IMR-90 (cell line): Measurements from ENCODE around the gene NPR3.
A peak's percentile ranks its signal among the peaks of the same experiment; 100 is the strongest.

Source experiments
- BHLHE40 ChIP-seq: fragments of 150-350 bp; IDR thresholded peaks from 2 replicates; pipeline ENCODE4 v1.6.1; 2016; ENCODE audit warnings: mild to moderate bottlenecking, low read depth, low read length
- CEBPB ChIP-seq: IDR thresholded peaks from 2 replicates; pipeline ENCODE4 v1.6.1; 2012; ENCODE audit warnings: low read depth, low read length, improper control_type of control experiment
- CTCF ChIP-seq: conservative IDR thresholded peaks from 2 replicates; pipeline ENCODE4 v1.5.1; 2012; ENCODE audit warnings: mild to moderate bottlenecking, low read depth, low read length, improper control_type of control experiment
- ELK1 ChIP-seq: fragments of 150-350 bp; IDR thresholded peaks from 2 replicates; pipeline ENCODE4 v1.6.1; 2016; ENCODE audit warnings: low read depth, mild to moderate bottlenecking, low read length, moderate library complexity, borderline replicate concordance
- FOS ChIP-seq: fragments of 150-350 bp; IDR thresholded peaks from 2 replicates; pipeline ENCODE4 v1.6.1; 2016; ENCODE audit warnings: low read depth, low read length
- NFE2L2 ChIP-seq: fragments of 150-350 bp; IDR thresholded peaks from 2 replicates; pipeline ENCODE4 v1.6.1; 2016; ENCODE audit warnings: low read depth, mild to moderate bottlenecking, low read length
- POLR2A ChIP-seq: IDR thresholded peaks from 2 replicates; pipeline ENCODE4 v1.6.1; 2012; ENCODE audit warnings: mild to moderate bottlenecking, low read depth, low read length
- RAD21 ChIP-seq: IDR thresholded peaks from 2 replicates; pipeline ENCODE4 v1.6.1; 2012; ENCODE audit warnings: low read length, improper control_type of control experiment
- RCOR1 ChIP-seq: IDR thresholded peaks from 2 replicates; pipeline ENCODE4 v1.6.1; 2012; ENCODE audit warnings: mild to moderate bottlenecking, low read length, improper control_type of control experiment; ENCODE audit not compliant: insufficient replicate concordance
- RFX5 ChIP-seq: IDR thresholded peaks from 2 replicates; pipeline ENCODE4 v1.8.0; 2012; ENCODE audit warnings: low read depth, mild to moderate bottlenecking, low read length, moderate library complexity
- SMC3 ChIP-seq: fragments of 150-350 bp; IDR thresholded peaks from 2 replicates; pipeline ENCODE4 v1.6.1; 2016; ENCODE audit warnings: low read depth, mild to moderate bottlenecking, antibody characterized with exemption, low read length, moderate library complexity
- USF2 ChIP-seq: fragments of 150-350 bp; IDR thresholded peaks from 2 replicates; pipeline ENCODE4 v1.6.1; 2017; ENCODE audit warnings: mild to moderate bottlenecking, antibody characterized with exemption, low read length, low read depth

GRCh38 chr5:32776200-32776599 lies 65.1 kb downstream of the NPR3 start:
- no peak for TF ChIP-seq CTCF
- no peak for TF ChIP-seq ELK1
- no peak for TF ChIP-seq SMC3
- no peak for TF ChIP-seq NFE2L2
- TF ChIP-seq POLR2A = no peak
- no peak for TF ChIP-seq USF2
- TF ChIP-seq RFX5 = no peak
- no peak for TF ChIP-seq RAD21
- no peak for TF ChIP-seq FOS
- TF ChIP-seq CEBPB = peak; percentile 54; the same call in 1 of the 2 replicates
- no peak for TF ChIP-seq BHLHE40
- no peak for TF ChIP-seq RCOR1
